Measurements from ENCODE around the gene TADA2B.

The TADA2B gene

GRCh38 chr4:7037425-7037824 lies 5.7 kb upstream of the TADA2B start:
- H3K4me3 ChIP-seq (ENCODE audit: low read depth, low read length): no peak overlapping the region

GRCh38 chr4:7040765-7041164 lies 2.4 kb upstream of the TADA2B start:
- no peak overlapping the region for H3K4me3 ChIP-seq (ENCODE audit: low read depth, low read length)

GRCh38 chr4:7041246-7041645 lies 1.9 kb upstream of the TADA2B start:
- no peak overlapping the region for H3K4me3 ChIP-seq (ENCODE audit: low read depth, low read length)

GRCh38 chr4:7041801-7042502 lies 1.2 kb upstream of the TADA2B start:
- peak overlapping the region; percentile 52 for H3K4me3 ChIP-seq (ENCODE audit: low read depth, low read length)

GRCh38 chr4:7042503-7043283 lies 479 bp upstream of the TADA2B start:
- peak overlapping the region; percentile 52 for H3K4me3 ChIP-seq (ENCODE audit: low read depth, low read length)

GRCh38 chr4:7044137-7044930 lies 1.2 kb downstream of the TADA2B start:
- H3K4me3 ChIP-seq (ENCODE audit: low read depth, low read length): peak overlapping the region; percentile 88

- no peak overlapping the region for H3K4me3 ChIP-seq (ENCODE audit: low read depth, low read length)
Measured at GRCh38 chr4:7045553-7045952, 2.4 kb downstream of the TADA2B start.

- no peak overlapping the region for H3K4me3 ChIP-seq (ENCODE audit: low read depth, low read length)
Measured at GRCh38 chr4:7045961-7046921, 3.1 kb downstream of the TADA2B start.

GRCh38 chr4:7046971-7047370 lies 3.8 kb downstream of the TADA2B start:
- H3K4me3 ChIP-seq (ENCODE audit: low read depth, low read length): no peak overlapping the region

GRCh38 chr4:7048642-7049041 lies 5.5 kb downstream of the TADA2B start:
- H3K4me3 ChIP-seq (ENCODE audit: low read depth, low read length): no peak overlapping the region

- H3K4me3 ChIP-seq (ENCODE audit: low read depth, low read length): no peak overlapping the region
Measured at GRCh38 chr4:7049295-7049694, 6.1 kb downstream of the TADA2B start.

GRCh38 chr4:7049739-7050138 lies 6.6 kb downstream of the TADA2B start:
- H3K4me3 ChIP-seq (ENCODE audit: low read depth, low read length): no peak overlapping the region

GRCh38 chr4:7050481-7051143 lies 7.4 kb downstream of the TADA2B start:
- no peak overlapping the region for H3K4me3 ChIP-seq (ENCODE audit: low read depth, low read length)

- no peak overlapping the region for H3K4me3 ChIP-seq (ENCODE audit: low read depth, low read length)
Measured at GRCh38 chr4:7051144-7051495, 7.9 kb downstream of the TADA2B start.

- H3K4me3 ChIP-seq (ENCODE audit: low read depth, low read length): no peak overlapping the region
Measured at GRCh38 chr4:7051905-7052304, 8.7 kb downstream of the TADA2B start.

GRCh38 chr4:7052313-7052712 lies 9.1 kb downstream of the TADA2B start:
- H3K4me3 ChIP-seq (ENCODE audit: low read depth, low read length): no peak overlapping the region

GRCh38 chr4:7052923-7053715 lies 9.9 kb downstream of the TADA2B start:
- H3K4me3 ChIP-seq (ENCODE audit: low read depth, low read length): no peak overlapping the region

GRCh38 chr4:7054106-7054880 lies 11.1 kb downstream of the TADA2B start:
- H3K4me3 ChIP-seq (ENCODE audit: low read depth, low read length): no peak overlapping the region
